HCT116 (cell line): ENCODE results near the gene FBXO31. TPM values are rescaled to one million over a fixed set of nuclear protein-coding genes. Genes with fewer than 3 reads are reported as not detected.

ENCODE experiments used
- ATAC-seq: fragments of 200-7000 bp; cut with Tn5 transposase; 2 replicates; pipeline ENCODE4 v1.9.1; 2020; ENCODE audit warnings: mild to moderate bottlenecking, moderate library complexity
- BruUV-seq: library from RNA; stranded (reverse); fragments of 400-500 nt; replicated peaks from 2 replicates; lab custom pipeline; 2021; lab: Mats Ljungman, UMichigan
- CTCF ChIA-PET: fragments of 300-600 bp; sonication (Branson Sonifier 250); formaldehyde crosslinking; loops from one replicate; lab custom pipeline; 2021; ENCODE audit warnings: antibody characterized with exemption; lab: Charles Lee
- POLR2A ChIA-PET: fragments of 300-600, 350-600 bp; sonication (Branson Sonifier 250); formaldehyde crosslinking; loops from one replicate; lab custom pipeline; 2021; ENCODE audit warnings: antibody characterized with exemption; lab: Charles Lee
- RAD21 ChIA-PET, 2 experiments: fragments of 300-600 bp; sonication (Branson Sonifier 250); formaldehyde crosslinking; loops; one replicate each; lab custom pipeline; 2023; ENCODE audit warnings: low total read pairs in 2 of 2; ENCODE audit not compliant: uncharacterized antibody in 2 of 2, unreplicated experiment in 2 of 2, low non-redundant PET in 1 of 2; lab: Charles Lee
- DNase-seq: peaks from one replicate; pipeline ENCODE4 v3.0.0-alpha.2; 2010; ENCODE audit warnings: low read depth, low spot score
- H2AFZ ChIP-seq: fragments of 200-600 bp; shearing (Covaris generic), sonication (generic); 2 replicates; pipeline ENCODE4 v1.6.1; 2017; ENCODE audit warnings: low read depth, mixed run types, mixed read lengths, antibody characterized with exemption, low read length; ENCODE audit not compliant: poor library complexity, severe bottlenecking
- H3K27ac ChIP-seq: 2 replicates; pipeline ENCODE4 v1.5.1; 2012; ENCODE audit warnings: low read depth, low read length
- H3K27me3 ChIP-seq: fragments of 200-600 bp; sonication (generic); 2 replicates; pipeline ENCODE4 v1.6.1; 2016; ENCODE audit warnings: mixed run types, low read length, mixed read lengths; ENCODE audit not compliant: insufficient read depth
- H3K36me3 ChIP-seq, 2 experiments: fragments of 200-500 bp in 1 of 2; fragments of 200-600 bp in 1 of 2; sonication (Bioruptor generic) in 1 of 2; sonication (generic) in 1 of 2; 2 replicates each; pipeline versions ENCODE4 v1.5.1 to v1.6.1; 2014 to 2016; ENCODE audit warnings: low read length in 2 of 2, inconsistent platforms in 1 of 2, mixed read lengths in 1 of 2, mixed run types in 1 of 2; ENCODE audit not compliant: insufficient read depth in 2 of 2, control insufficient read depth in 1 of 2
- H3K4me1 ChIP-seq, 2 experiments: fragments of 200-600 bp in 1 of 2; sonication (generic) in 1 of 2; 2 replicates each; pipeline versions ENCODE4 v1.5.1 to v1.6.1; 2012 to 2017; ENCODE audit warnings: low read length in 2 of 2, inconsistent platforms in 1 of 2, mild to moderate bottlenecking in 1 of 2, mixed read lengths in 1 of 2, mixed run types in 1 of 2, moderate library complexity in 1 of 2; ENCODE audit not compliant: insufficient read depth in 2 of 2, control insufficient read depth in 1 of 2
- H3K4me2 ChIP-seq: fragments of 200-600 bp; sonication (generic); 2 replicates; pipeline ENCODE4 v1.6.1; 2017; ENCODE audit warnings: mixed run types, low read length, mixed read lengths
- H3K4me3 ChIP-seq, 2 experiments: fragments of 200-600 bp in 1 of 2; sonication (generic) in 1 of 2; replicated peaks in 1 of 2; 2 replicates each; pipeline ENCODE4 v1.5.1; 2011 to 2016; ENCODE audit warnings: low read length in 2 of 2, control low read depth in 1 of 2, low read depth in 1 of 2, mild to moderate bottlenecking in 1 of 2, mixed read lengths in 1 of 2, mixed run types in 1 of 2
- H3K79me2 ChIP-seq: fragments of 200-600 bp; sonication (generic); 2 replicates; pipeline ENCODE4 v1.6.1; 2017; ENCODE audit warnings: mild to moderate bottlenecking, mixed run types, low read length, moderate library complexity, mixed read lengths; ENCODE audit not compliant: insufficient read depth
- H3K9ac ChIP-seq: fragments of 200-600 bp; sonication (generic); 2 replicates; pipeline ENCODE4 v1.6.1; 2016; ENCODE audit warnings: low read length, mixed read lengths
- H3K9me2 ChIP-seq: fragments of 200-600 bp; sonication (generic), shearing (Covaris generic); 2 replicates; pipeline ENCODE4 v1.6.1; 2017; ENCODE audit warnings: mixed run types, mild to moderate bottlenecking, moderate library complexity; ENCODE audit not compliant: insufficient read depth
- H3K9me3 ChIP-seq, 2 experiments: fragments of 200-500 bp in 1 of 2; fragments of 200-600 bp in 1 of 2; sonication (Bioruptor generic) in 1 of 2; sonication (generic) in 1 of 2; 2 replicates each; pipeline ENCODE4 v1.6.1; 2014 to 2017; ENCODE audit warnings: low read length in 2 of 2, mixed read lengths in 2 of 2, inconsistent platforms in 1 of 2, low read depth in 1 of 2, mild to moderate bottlenecking in 1 of 2, mixed run types in 1 of 2, moderate library complexity in 1 of 2; ENCODE audit not compliant: control insufficient read depth in 1 of 2, insufficient read depth in 1 of 2
- H4K20me1 ChIP-seq: fragments of 200-600 bp; sonication (generic), shearing (Covaris generic); 2 replicates; pipeline ENCODE4 v1.6.1; 2017; ENCODE audit warnings: mixed run types, mild to moderate bottlenecking, moderate library complexity; ENCODE audit not compliant: insufficient read depth
- JUND ChIP-seq: IDR thresholded peaks from 2 replicates; pipeline ENCODE4 v1.6.1; 2012
- POLR2A ChIP-seq: IDR thresholded peaks from 2 replicates; pipeline ENCODE4 v1.7.0; 2011; ENCODE audit warnings: borderline replicate concordance; ENCODE audit not compliant: insufficient read depth, insufficient read length; ENCODE audit errors: extremely low read depth
- RAD21 ChIP-seq: IDR thresholded peaks from 2 replicates; pipeline ENCODE4 v1.6.1; 2012; ENCODE audit warnings: low read depth, mild to moderate bottlenecking
- SP1 ChIP-seq: IDR thresholded peaks from 2 replicates; pipeline ENCODE4 v1.6.1; 2012; ENCODE audit warnings: low read depth
- TCF7L2 ChIP-seq: IDR thresholded peaks from 2 replicates; pipeline ENCODE4 v1.7.0; 2011; ENCODE audit warnings: borderline replicate concordance, inconsistent platforms; ENCODE audit not compliant: insufficient read depth, insufficient read length; ENCODE audit errors: extremely low read depth
- intact Hi-C: fragments of 100-400 bp; cut with micrococcal nuclease; formaldehyde crosslinking; loops from 2 replicates; pipeline ENCODE4 v1.10.0; 2022
- total RNA-seq: library from RNA; stranded (reverse); gene quantifications from one replicate; pipeline ENCODE4 v1.2.1, GENCODE V29; 2021; ENCODE audit not compliant: unreplicated experiment
- TF ChIP-seq, protein P1 (sequence below): IDR thresholded peaks from 2 replicates; pipeline ENCODE4 v1.6.1; 2011; ENCODE audit warnings: mild to moderate bottlenecking, low read length, moderate library complexity; ENCODE audit not compliant: insufficient replicate concordance; ENCODE audit errors: extremely low read depth
- TF ChIP-seq, protein P2 (sequence below): IDR thresholded peaks from 2 replicates; pipeline ENCODE4 v1.6.1; 2012

The FBXO31 gene
- total RNA-seq, 1 experiment from 2014 or later = 52.1 TPM

DNA sequence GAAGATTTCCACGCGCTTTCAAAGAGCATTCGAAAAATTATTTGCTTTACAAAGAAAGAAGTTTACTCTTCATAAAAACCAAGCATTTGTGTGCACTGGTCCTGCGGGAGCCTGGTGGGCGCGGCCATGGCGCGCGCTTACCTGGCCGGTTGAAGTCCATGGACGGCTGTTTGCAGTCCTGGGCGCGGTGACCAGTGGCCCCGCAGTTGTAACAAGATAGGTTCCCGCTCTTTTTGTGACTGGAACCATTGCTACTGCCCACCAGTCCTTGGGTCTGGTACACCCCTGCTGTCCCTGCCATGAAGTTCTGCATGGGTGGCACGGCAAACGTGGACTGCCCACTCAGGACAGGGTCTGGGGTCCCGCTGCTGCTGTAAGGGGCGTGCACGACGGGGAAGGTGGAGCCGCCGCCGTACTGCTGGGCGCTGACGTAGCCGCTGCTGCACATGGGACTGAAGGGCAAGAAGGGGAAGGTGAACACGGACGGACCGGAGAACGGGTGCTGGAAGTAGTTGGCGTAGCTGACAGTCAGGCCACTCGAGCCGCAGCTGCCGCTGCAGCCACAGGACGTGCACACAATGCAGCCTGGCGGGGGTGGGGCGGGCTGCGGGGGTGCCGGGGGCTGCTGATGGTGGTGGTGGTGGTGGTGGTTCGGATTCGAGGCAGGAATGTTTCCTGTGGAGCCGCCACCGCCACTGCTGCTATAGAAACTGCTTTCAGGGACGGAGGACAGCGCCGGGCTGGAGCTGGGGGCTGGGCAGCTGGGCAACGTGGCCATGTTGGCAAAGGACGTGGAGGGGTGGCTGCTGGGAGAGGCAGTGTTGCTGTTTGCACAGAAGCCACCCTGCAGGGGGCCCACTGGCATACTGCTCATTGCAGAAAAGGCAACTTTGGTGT lies 28.0 kb upstream of the FBXO31 start:
- H3K4me3 ChIP-seq = no peak overlapping the region
- intact Hi-C loops = no loop called here
- H2AFZ ChIP-seq = no peak overlapping the region
- BruUV-seq = no TSS peak
- H3K9ac ChIP-seq = no peak overlapping the region
- H3K4me1 ChIP-seq = peaks cover 23 to 30% of the 10 kb centered on the region in 2 experiments
- H3K9me3 ChIP-seq = no peaks in the 10 kb centered on the region
- H3K4me2 ChIP-seq = no peak overlapping the region
- H3K27ac ChIP-seq = no peak overlapping the region
- peaks cover 26 to 33% of the 10 kb centered on the region in 2 experiments; a peak in 3 of 4 replicates for H3K36me3 ChIP-seq
- ATAC-seq = no peak
- ChIA-PET POLR2A (no interaction called here), CTCF (interaction anchor here (0.8 kb wide), 1 partner anchor 225 kb away, joined by 3 read pairs; no protein-coding TSS in a partner anchor), RAD21 (interaction anchor here in 1 of 2 experiments (0.6 kb wide), 1 partner anchor 54 kb away, joined by 4 read pairs; no protein-coding TSS in a partner anchor)
- TF ChIP-seq, protein P1, sequence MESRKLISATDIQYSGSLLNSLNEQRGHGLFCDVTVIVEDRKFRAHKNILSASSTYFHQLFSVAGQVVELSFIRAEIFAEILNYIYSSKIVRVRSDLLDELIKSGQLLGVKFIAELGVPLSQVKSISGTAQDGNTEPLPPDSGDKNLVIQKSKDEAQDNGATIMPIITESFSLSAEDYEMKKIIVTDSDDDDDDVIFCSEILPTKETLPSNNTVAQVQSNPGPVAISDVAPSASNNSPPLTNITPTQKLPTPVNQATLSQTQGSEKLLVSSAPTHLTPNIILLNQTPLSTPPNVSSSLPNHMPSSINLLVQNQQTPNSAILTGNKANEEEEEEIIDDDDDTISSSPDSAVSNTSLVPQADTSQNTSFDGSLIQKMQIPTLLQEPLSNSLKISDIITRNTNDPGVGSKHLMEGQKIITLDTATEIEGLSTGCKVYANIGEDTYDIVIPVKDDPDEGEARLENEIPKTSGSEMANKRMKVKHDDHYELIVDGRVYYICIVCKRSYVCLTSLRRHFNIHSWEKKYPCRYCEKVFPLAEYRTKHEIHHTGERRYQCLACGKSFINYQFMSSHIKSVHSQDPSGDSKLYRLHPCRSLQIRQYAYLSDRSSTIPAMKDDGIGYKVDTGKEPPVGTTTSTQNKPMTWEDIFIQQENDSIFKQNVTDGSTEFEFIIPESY = no peak
- TF ChIP-seq POLR2A = no peak
- TF ChIP-seq TCF7L2 = no peak
- no peak for TF ChIP-seq JUND
- no peak for TF ChIP-seq SP1
- TF ChIP-seq, protein P2, sequence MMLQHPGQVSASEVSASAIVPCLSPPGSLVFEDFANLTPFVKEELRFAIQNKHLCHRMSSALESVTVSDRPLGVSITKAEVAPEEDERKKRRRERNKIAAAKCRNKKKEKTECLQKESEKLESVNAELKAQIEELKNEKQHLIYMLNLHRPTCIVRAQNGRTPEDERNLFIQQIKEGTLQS = no peak
- no peak for TF ChIP-seq RAD21
- no peaks in the 10 kb centered on the region for H3K9me2 ChIP-seq
- peaks cover 21% of the 10 kb centered on the region for H4K20me1 ChIP-seq
- no peaks in the 10 kb centered on the region for H3K27me3 ChIP-seq
- DNase-seq = no peak
- H3K79me2 ChIP-seq = no peaks in the 10 kb centered on the region
